HL-60/S4 treated with retinoic acid at 250 ng/mL for 4 days and 3 days (cell line): ENCODE measurements around the gene AGPAT3.

Source experiments
- in situ Hi-C: fragments of 300-500 bp; cut with MboI; formaldehyde crosslinking; loops from 2 replicates; pipeline ENCODE4 v1.7.0; 2022; ENCODE audit warnings: low sequenced_read_pairs

The AGPAT3 gene

GRCh38 chr21:43987509-43987908 lies 122.5 kb downstream of the AGPAT3 start:
- in situ Hi-C loops, result loop anchor here (10.0 kb wide), 1 partner anchor 183 kb away; no protein-coding TSS in a partner anchor

- in situ Hi-C loops, result loop anchor here (10.0 kb wide), 1 partner anchor 183 kb away; no protein-coding TSS in a partner anchor
Observed at GRCh38 chr21:43988016-43988415, 123.0 kb downstream of the AGPAT3 start.

GRCh38 chr21:43988506-43989230 lies 123.6 kb downstream of the AGPAT3 start:
- in situ Hi-C loops, result loop anchor here (10.0 kb wide), 1 partner anchor 184 kb away; no protein-coding TSS in a partner anchor

GRCh38 chr21:43989401-43989800 lies 124.4 kb downstream of the AGPAT3 start:
- in situ Hi-C loops, result loop anchor here (10.0 kb wide), 1 partner anchor 185 kb away; no protein-coding TSS in a partner anchor

- in situ Hi-C loops, result no loop called here
Observed at GRCh38 chr21:43991447-43991991, 126.5 kb downstream of the AGPAT3 start.

- in situ Hi-C loops, result no loop called here
Observed at GRCh38 chr21:43992121-43992520, 127.1 kb downstream of the AGPAT3 start.

- in situ Hi-C loops, result no loop called here
Observed at GRCh38 chr21:43993420-43993934, 128.5 kb downstream of the AGPAT3 start.

GRCh38 chr21:43994085-43994484 lies 129.1 kb downstream of the AGPAT3 start:
- in situ Hi-C loops, result no loop called here

GRCh38 chr21:43994646-43995045 lies 129.6 kb downstream of the AGPAT3 start:
- in situ Hi-C loops, result no loop called here

GRCh38 chr21:43995521-43996105 lies 130.6 kb downstream of the AGPAT3 start:
- in situ Hi-C loops, result no loop called here

- in situ Hi-C loops, result no loop called here
Observed at GRCh38 chr21:43997766-43998742, 133.0 kb downstream of the AGPAT3 start.

- in situ Hi-C loops, result no loop called here
Observed at GRCh38 chr21:44000360-44000759, 135.3 kb downstream of the AGPAT3 start.

GRCh38 chr21:44002511-44002910 lies 137.5 kb downstream of the AGPAT3 start:
- in situ Hi-C loops, result no loop called here

GRCh38 chr21:44003307-44003966 lies 138.4 kb downstream of the AGPAT3 start:
- in situ Hi-C loops, result no loop called here

GRCh38 chr21:44005071-44005470 lies 140.0 kb downstream of the AGPAT3 start:
- in situ Hi-C loops, result no loop called here

GRCh38 chr21:44005593-44005992 lies 140.6 kb downstream of the AGPAT3 start:
- in situ Hi-C loops, result no loop called here

GRCh38 chr21:44006017-44006619 lies 141.1 kb downstream of the AGPAT3 start:
- in situ Hi-C loops, result no loop called here

GRCh38 chr21:44006656-44007055 lies 141.6 kb downstream of the AGPAT3 start:
- in situ Hi-C loops, result no loop called here

- in situ Hi-C loops, result no loop called here
Observed at GRCh38 chr21:44010429-44010828, 145.4 kb downstream of the AGPAT3 start.

- in situ Hi-C loops, result no loop called here
Observed at GRCh38 chr21:44011123-44011522, 146.1 kb downstream of the AGPAT3 start.
